Endothelial cell of umbilical vein (primary cell): ENCODE data around the gene NFKBIE. TPM values are rescaled to one million over a fixed set of nuclear protein-coding genes. Genes with fewer than 3 reads are reported as not detected.

Experiments
- BruUV-seq: library from RNA; stranded (reverse); fragments of 400-500 nt; replicated peaks from 2 replicates; lab custom pipeline; 2021; lab: Mats Ljungman, UMichigan
- CTCF ChIA-PET: fragments of 300-600, 350-600 bp; sonication (Branson Sonifier 250); formaldehyde crosslinking; loops from one replicate; lab custom pipeline; 2021; ENCODE audit warnings: antibody characterized with exemption, inconsistent platforms; lab: Charles Lee
- POLR2A ChIA-PET: fragments of 300-600, 350-600 bp; sonication (Branson Sonifier 250); formaldehyde crosslinking; loops from one replicate; lab custom pipeline; 2021; ENCODE audit warnings: antibody characterized with exemption, inconsistent platforms; lab: Charles Lee
- DNase-seq: peaks from one replicate; pipeline ENCODE4 v3.0.0-alpha.2; 2011; ENCODE audit warnings: low read depth, low spot score
- FAIRE-seq: peaks from 2 replicates; lab custom pipeline; 2011; peaks lifted over from hg19 to GRCh38; lab: Jason Lieb, UNC
- H2AFZ ChIP-seq: 2 replicates; pipeline ENCODE4 v1.6.0; 2012; ENCODE audit warnings: low read depth, low read length, control low read depth, inconsistent platforms
- H3K27ac ChIP-seq: 2 replicates; pipeline ENCODE4 v1.5.1; 2011; ENCODE audit warnings: low read depth, mild to moderate bottlenecking, control low read depth, low read length, moderate library complexity; ENCODE audit not compliant: insufficient read depth
- H3K27me3 ChIP-seq, 2 experiments: 2 replicates each; pipeline versions ENCODE4 v1.6.0 to v1.6.1; 2011; ENCODE audit warnings: low read length in 2 of 2, mixed read lengths in 1 of 2; ENCODE audit not compliant: control insufficient read depth in 2 of 2, insufficient read depth in 2 of 2
- H3K36me3 ChIP-seq, 2 experiments: 2 replicates in 1 of 2; 3 replicates in 1 of 2; pipeline ENCODE4 v1.5.1; 2011; ENCODE audit warnings: low read length in 2 of 2, mild to moderate bottlenecking in 1 of 2, moderate library complexity in 1 of 2; ENCODE audit not compliant: control insufficient read depth in 2 of 2, insufficient read depth in 2 of 2; ENCODE audit errors: extremely low read depth in 1 of 2
- H3K4me1 ChIP-seq: 3 replicates; pipeline ENCODE4 v1.5.1; 2011; ENCODE audit warnings: mild to moderate bottlenecking, low read length; ENCODE audit not compliant: control insufficient read depth, insufficient read depth; ENCODE audit errors: extremely low read depth
- H3K4me2 ChIP-seq: 2 replicates; pipeline ENCODE4 v1.6.1; 2011; ENCODE audit warnings: low read length, control low read depth, mixed read lengths; ENCODE audit not compliant: insufficient read depth
- H3K4me3 ChIP-seq, 3 experiments: fragments of 200-600 bp in 1 of 3; sonication (generic), shearing (Covaris generic) in 1 of 3; replicated peaks in 1 of 3; 2 replicates each; pipeline ENCODE4 v1.5.1; 2011 to 2016; ENCODE audit warnings: control low read depth in 3 of 3, low read length in 3 of 3, mild to moderate bottlenecking in 2 of 3, inconsistent platforms in 1 of 3, low read depth in 1 of 3, moderate library complexity in 1 of 3; ENCODE audit not compliant: insufficient read depth in 1 of 3
- H3K79me2 ChIP-seq: 2 replicates; pipeline ENCODE4 v1.6.0; 2012; ENCODE audit warnings: low read length, inconsistent platforms; ENCODE audit not compliant: control insufficient read depth, insufficient read depth
- H3K9ac ChIP-seq: replicated peaks from 2 replicates; pipeline ENCODE3; 2011; ENCODE audit warnings: low read length, control low read depth; ENCODE audit not compliant: insufficient read depth; ENCODE audit errors: extremely low read depth
- H3K9me1 ChIP-seq: replicated peaks from 3 replicates; pipeline ENCODE4 v1.6.0; 2011; ENCODE audit warnings: mild to moderate bottlenecking, low read length; ENCODE audit not compliant: control insufficient read depth, insufficient read depth; ENCODE audit errors: extremely low read depth
- H3K9me3 ChIP-seq: replicated peaks from 2 replicates; pipeline ENCODE4 v1.5.1; 2012; ENCODE audit warnings: low read length, inconsistent platforms; ENCODE audit not compliant: control insufficient read depth, insufficient read depth
- H4K20me1 ChIP-seq: replicated peaks from 2 replicates; pipeline ENCODE3; 2011; ENCODE audit warnings: mild to moderate bottlenecking, low read length; ENCODE audit not compliant: control insufficient read depth, insufficient read depth; ENCODE audit errors: extremely low read depth
- MYC ChIP-seq: IDR thresholded peaks from one replicate; pipeline ENCODE4 v1.6.1; 2011; ENCODE audit warnings: mild to moderate bottlenecking, low read depth, low read length
- POLR2AphosphoS5 ChIP-seq: IDR thresholded peaks from 2 replicates; pipeline ENCODE4 v1.6.1; 2012; ENCODE audit warnings: low read depth, mild to moderate bottlenecking, control low read depth, low read length, moderate library complexity; ENCODE audit not compliant: insufficient read depth
- dilution Hi-C: fragments of 300-500 bp; cut with MboI; formaldehyde crosslinking; loops from one replicate; pipeline ENCODE4 v1.15.0; 2019; ENCODE audit warnings: low sequenced_read_pairs; ENCODE audit not compliant: extremely low pct_ligation_motif_present
- intact Hi-C: fragments of 100-400 bp; cut with micrococcal nuclease; formaldehyde crosslinking; loops from one replicate; pipeline ENCODE4 v1.10.0; 2022
- polyA plus RNA-seq, 4 experiments: library from polyadenylated mRNA; depleted of rRNA in 3 of 4; stranded (reverse) in 3 of 4; unstranded in 1 of 4; fragments of >200 nt; gene quantifications; 2 replicates each; pipeline versions ENCODE4 v1.2.1 to v1.2.3, GENCODE V29; 2011 to 2012; ENCODE audit warnings: missing spikeins in 1 of 4
- total RNA-seq: library from RNA; stranded (reverse); gene quantifications from 2 replicates; pipeline ENCODE4 v1.2.3, GENCODE V29; 2021
- TF ChIP-seq, protein P1 (sequence below), 2 donors: IDR thresholded peaks; 1 replicate in 1 of 2; 2 replicates in 1 of 2; pipeline ENCODE4 v1.5.1; 2011; ENCODE audit warnings: low read length in 2 of 2, mild to moderate bottlenecking in 2 of 2, moderate library complexity in 2 of 2, control low read depth in 1 of 2, inconsistent platforms in 1 of 2, low read depth in 1 of 2; ENCODE audit not compliant: insufficient read depth in 1 of 2; ENCODE audit errors: extremely low read depth in 1 of 2
- TF ChIP-seq, protein P2 (sequence below): IDR thresholded peaks from 2 replicates; pipeline ENCODE4 v1.6.1; 2011; ENCODE audit not compliant: insufficient read depth, insufficient read length

NFKBIE gene
- total and polyA plus RNA-seq, 2 donors (not counting 3 experiments of a cell fraction or from before 2014, with no cell fraction given): 19.0 to 22.6 TPM

DNA sequence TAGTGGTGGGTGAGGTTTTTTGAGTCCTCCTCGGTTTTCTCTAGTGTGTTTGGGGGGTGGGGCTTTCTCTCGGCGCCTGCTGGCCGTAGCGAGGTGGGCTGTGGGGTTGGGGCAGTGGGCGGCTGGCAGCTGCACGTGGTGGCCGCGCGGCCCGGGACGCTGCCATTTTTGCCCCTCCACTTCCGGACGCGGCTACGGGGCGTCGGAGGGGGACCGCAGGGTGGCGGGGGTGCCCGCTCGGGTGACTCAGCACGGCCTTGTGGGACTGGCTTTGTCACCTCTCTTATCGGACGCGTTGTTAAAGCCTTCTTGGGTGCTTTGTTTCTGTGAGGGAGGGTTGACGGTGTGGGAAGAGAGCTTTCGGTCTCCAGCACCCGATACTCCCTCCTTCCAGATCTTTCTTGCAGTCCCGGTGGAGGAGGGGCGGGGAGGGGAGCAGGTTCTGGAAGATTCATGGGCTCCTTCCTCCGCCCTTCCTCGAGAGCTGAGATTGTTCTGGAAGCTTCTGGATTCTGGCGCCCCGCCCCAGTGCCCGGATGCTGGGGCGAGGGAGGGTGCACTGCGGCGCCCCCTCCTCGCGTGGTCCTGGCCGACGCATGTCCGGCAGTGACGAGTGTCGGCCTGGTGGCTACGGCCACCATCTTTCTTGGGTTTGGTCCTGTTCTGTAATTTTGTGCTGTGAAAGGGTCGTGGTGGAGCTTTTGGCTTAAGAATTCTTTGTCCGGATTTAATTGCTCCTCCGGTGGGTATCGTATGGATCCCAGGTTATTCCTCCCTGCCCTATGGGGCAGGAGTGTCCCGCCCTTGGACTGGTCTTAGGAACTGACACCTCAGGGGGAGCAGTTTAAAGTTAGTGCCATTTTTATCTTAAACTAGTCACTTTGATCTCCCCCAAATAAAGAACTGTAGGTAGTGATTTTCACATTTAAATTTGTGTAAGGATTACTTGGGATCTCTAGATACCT lies 17.7 kb downstream of the NFKBIE start:
- ChIA-PET CTCF (interaction anchor here (0.6 to 5.4 kb wide), 5 partner anchors 8 to 75 kb away, joined by 4 to 38 read pairs (median 18); partner anchors contain the start of gene SLC35B2), POLR2A (interaction anchor here (0.7 to 3.1 kb wide), 15 partner anchors 9 to 148 kb away, joined by 3 to 49 read pairs (median 4); partner anchors contain the start of genes MRPL14, SLC29A1, SLC35B2 and TMEM63B)
- TF ChIP-seq POLR2AphosphoS5 (peak; percentile 49), MYC (peak; percentile 87)
- TF ChIP-seq, protein P1, sequence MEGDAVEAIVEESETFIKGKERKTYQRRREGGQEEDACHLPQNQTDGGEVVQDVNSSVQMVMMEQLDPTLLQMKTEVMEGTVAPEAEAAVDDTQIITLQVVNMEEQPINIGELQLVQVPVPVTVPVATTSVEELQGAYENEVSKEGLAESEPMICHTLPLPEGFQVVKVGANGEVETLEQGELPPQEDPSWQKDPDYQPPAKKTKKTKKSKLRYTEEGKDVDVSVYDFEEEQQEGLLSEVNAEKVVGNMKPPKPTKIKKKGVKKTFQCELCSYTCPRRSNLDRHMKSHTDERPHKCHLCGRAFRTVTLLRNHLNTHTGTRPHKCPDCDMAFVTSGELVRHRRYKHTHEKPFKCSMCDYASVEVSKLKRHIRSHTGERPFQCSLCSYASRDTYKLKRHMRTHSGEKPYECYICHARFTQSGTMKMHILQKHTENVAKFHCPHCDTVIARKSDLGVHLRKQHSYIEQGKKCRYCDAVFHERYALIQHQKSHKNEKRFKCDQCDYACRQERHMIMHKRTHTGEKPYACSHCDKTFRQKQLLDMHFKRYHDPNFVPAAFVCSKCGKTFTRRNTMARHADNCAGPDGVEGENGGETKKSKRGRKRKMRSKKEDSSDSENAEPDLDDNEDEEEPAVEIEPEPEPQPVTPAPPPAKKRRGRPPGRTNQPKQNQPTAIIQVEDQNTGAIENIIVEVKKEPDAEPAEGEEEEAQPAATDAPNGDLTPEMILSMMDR (IDR thresholded peaks at IDR 0.05; ENCODE audit: extremely low read depth in 1 of 2, insufficient read depth in 1 of 2, low read depth in 1 of 2, low read length in 2 of 2): no peak
- TF ChIP-seq, protein P2, sequence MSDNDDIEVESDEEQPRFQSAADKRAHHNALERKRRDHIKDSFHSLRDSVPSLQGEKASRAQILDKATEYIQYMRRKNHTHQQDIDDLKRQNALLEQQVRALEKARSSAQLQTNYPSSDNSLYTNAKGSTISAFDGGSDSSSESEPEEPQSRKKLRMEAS: peak; percentile 61

More for the DNA sequence above, 17.7 kb downstream of the NFKBIE start:
- BruUV-seq: TSS peak; percentile 66
- Histone ChIP-seq H3K9ac (peak overlapping the region; percentile 93), H3K79me2 (peaks cover 55% of the 10 kb centered on the region), H4K20me1 (peaks cover 9% of the 10 kb centered on the region), H3K4me2 (peak overlapping the region; percentile 96), H3K27me3 (no peaks in the 10 kb centered on the region), H3K4me1 (peaks cover 26% of the 10 kb centered on the region), H3K27ac (peak overlapping the region; percentile 65), H3K9me1 (no peaks in the 10 kb centered on the region), H3K9me3 (no peaks in the 10 kb centered on the region), H3K4me3 (peak overlapping the region; percentile 54 to 85 (median 76)), H2AFZ (no peak overlapping the region), H3K36me3 (peaks cover 27 to 28% of the 10 kb centered on the region in 2 experiments)
- FAIRE-seq (peak; percentile 47), DNase-seq (peak; percentile 66)
- intact Hi-C loops (loop anchor here (1.0 to 2.0 kb wide), 2 partner anchors 9 to 69 kb away; no protein-coding TSS in a partner anchor), dilution Hi-C loops (no loop called here)
